Suprapubic skin (tissue), 3 donors: Measurements from ENCODE around the gene RPE65.

Experiments
- CTCF ChIP-seq, 2 donors: fragments of 200-600 bp in 1 of 2; fragments of 450-650 bp in 1 of 2; sonication (generic) in 1 of 2; IDR thresholded peaks; one replicate each; pipeline ENCODE4 v1.5.1; 2016 to 2019; ENCODE audit warnings: antibody characterized with exemption in 2 of 2, mild to moderate bottlenecking in 1 of 2, moderate library complexity in 1 of 2
- EP300 ChIP-seq: sonication (generic); formaldehyde crosslinking; IDR thresholded peaks from one replicate; pipeline ENCODE4 v1.6.1; 2017; ENCODE audit warnings: antibody characterized with exemption

- no peak for TF ChIP-seq EP300
- no peak for TF ChIP-seq CTCF (IDR thresholded peaks at IDR 0.05)
These were observed 34.9 kb upstream of the RPE65 start for GRCh38 chr1:68484618-68485017.
